ENCODE measurements around the gene ALDH3B1.

ALDH3B1 gene

DNA sequence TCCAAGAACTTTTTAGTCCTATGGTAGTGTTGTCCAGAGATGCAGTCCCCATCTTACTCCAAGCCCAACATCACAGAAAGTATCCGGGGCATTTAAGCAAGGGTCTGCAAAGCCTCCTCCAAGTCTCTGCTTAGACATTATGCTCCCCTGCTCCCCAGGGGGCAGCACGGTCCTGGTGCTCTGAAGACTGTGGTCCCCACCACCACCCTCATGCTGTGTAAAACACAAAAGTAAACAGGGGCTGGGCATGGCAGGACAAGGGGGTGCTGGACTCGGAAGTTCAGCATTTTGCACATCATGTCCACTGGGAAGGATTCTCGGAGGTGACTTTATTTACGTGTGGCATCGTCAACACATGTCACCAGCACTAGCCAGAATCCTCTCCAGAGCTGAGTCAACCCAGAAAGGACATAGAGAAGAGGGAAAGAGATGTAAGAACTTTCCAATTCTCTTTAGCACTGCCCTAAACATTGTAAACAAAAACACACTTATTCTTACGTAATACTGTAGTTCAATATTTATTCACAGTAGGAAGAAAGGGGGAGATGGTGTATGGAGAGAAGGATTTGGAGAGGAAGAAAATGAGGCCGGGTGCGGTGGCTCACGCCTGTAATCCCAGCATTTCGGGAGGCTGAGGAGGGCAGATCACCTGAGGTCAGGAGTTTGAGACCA is 66.4 kb downstream of the ALDH3B1 start:
- no peak for DNase-seq

DNA sequence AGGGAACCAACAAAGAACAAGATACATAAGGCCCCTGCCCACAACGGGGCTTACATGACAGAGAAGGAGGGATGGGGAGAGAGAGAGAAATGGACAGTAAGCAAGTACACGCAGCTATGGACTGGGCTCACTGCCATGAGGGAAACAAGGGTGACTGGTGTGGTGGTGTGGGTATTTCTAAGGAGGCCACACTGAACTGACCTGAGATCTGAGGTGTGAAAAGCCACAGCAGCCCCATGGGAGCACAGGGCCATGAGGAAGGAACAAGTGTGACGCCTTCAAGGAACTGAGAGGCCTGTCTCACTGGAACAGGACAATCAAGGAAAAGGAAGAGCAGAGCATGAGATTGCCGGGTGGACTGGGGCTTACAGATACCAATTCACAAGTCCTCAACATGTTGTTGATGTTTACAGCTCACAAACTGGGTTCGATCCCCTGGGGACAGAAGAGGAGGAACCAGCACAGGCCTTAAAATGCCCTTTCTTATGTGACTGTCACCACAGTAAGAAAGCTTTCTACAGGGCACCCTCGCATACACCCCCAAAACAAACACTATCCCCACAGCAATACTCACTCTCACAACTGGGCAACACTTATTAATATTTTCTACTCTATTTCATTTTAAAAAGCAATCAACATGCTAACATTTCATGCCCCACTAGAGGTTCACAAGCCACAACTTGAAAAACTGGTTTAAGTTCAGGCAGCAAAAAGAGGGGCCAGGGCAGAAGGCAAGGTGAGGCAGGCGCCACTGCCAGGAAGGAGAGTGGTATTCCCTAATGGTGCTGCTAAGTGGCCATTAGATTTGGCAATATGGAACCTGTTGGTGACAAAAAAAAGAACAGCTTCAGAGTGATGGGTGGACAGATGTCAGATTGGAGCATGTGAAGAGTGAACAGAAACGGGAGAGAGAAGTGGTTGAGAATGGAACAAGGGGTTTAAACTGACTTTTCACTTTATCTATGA is 67.8 kb downstream of the ALDH3B1 start:
- no peak for DNase-seq

Measured in NCI-H524 treated with DMSO at 0.1 percent for 48 hours (cell line).